IMR-90 (cell line): ENCODE measurements around the gene CCPG1. TPM values are rescaled to one million over a fixed set of nuclear protein-coding genes. Genes with fewer than 3 reads are reported as not detected.

Experiments
- ATAC-seq: fragments of 200-7000 bp; cut with Tn5 transposase; 2 replicates; pipeline ENCODE4 v1.9.1; 2020; ENCODE audit warnings: low read depth, mild to moderate bottlenecking, moderate library complexity
- BruUV-seq: library from RNA; stranded (reverse); fragments of 400-500 nt; replicated peaks from 2 replicates; lab custom pipeline; 2021; lab: Mats Ljungman, UMichigan
- CTCF ChIA-PET: fragments of 300-600 bp; formaldehyde crosslinking; extraction: SDS; loops from one replicate; lab custom pipeline; 2021; ENCODE audit warnings: antibody characterized with exemption; lab: Yijun Ruan, JAX
- POLR2A ChIA-PET: fragments of 300-600 bp; sonication (Branson Sonifier 250); formaldehyde crosslinking; loops from one replicate; lab custom pipeline; 2022; ENCODE audit warnings: antibody characterized with exemption; ENCODE audit not compliant: unreplicated experiment; lab: Charles Lee
- DNase-seq: peaks from one replicate; pipeline ENCODE4 v3.0.0; 2013
- H2AFZ ChIP-seq: replicated peaks from 2 replicates; pipeline ENCODE3; 2013; ENCODE audit warnings: low read length, mild to moderate bottlenecking; ENCODE audit not compliant: poor library complexity
- H2AK5ac ChIP-seq: 2 replicates; pipeline ENCODE4 v1.6.1; 2013; ENCODE audit warnings: low read depth, low read length, inconsistent platforms
- H2AK9ac ChIP-seq: replicated peaks from 2 replicates; pipeline ENCODE3; 2013; ENCODE audit warnings: mild to moderate bottlenecking, low read depth, low read length, moderate library complexity; ENCODE audit not compliant: poor library complexity
- H2BK120ac ChIP-seq: 2 replicates; pipeline ENCODE4 v1.6.1; 2013; ENCODE audit warnings: low read depth, low read length, inconsistent platforms
- H2BK15ac ChIP-seq: 3 replicates; pipeline ENCODE4 v1.6.1; 2013; ENCODE audit warnings: low read depth, low read length, inconsistent platforms
- H2BK20ac ChIP-seq: 2 replicates; pipeline ENCODE4 v1.6.1; 2013; ENCODE audit warnings: low read depth, mild to moderate bottlenecking, inconsistent platforms, low read length, moderate library complexity
- H2BK5ac ChIP-seq: 2 replicates; pipeline ENCODE4 v1.6.1; 2013; ENCODE audit warnings: mild to moderate bottlenecking, low read depth, low read length, inconsistent platforms; ENCODE audit not compliant: poor library complexity, severe bottlenecking
- H3K14ac ChIP-seq: replicated peaks from 2 replicates; pipeline ENCODE4 v1.6.1; 2013; ENCODE audit warnings: low read depth, low read length, inconsistent platforms
- H3K18ac ChIP-seq: 2 replicates; pipeline ENCODE4 v1.6.1; 2013; ENCODE audit warnings: low read depth, low read length, control low read depth
- H3K23ac ChIP-seq: 2 replicates; pipeline ENCODE4 v1.6.1; 2013; ENCODE audit warnings: low read depth, low read length, inconsistent platforms
- H3K27ac ChIP-seq: 2 replicates; pipeline ENCODE4 v1.5.1; 2013; ENCODE audit warnings: mild to moderate bottlenecking, control low read depth, low read length; ENCODE audit not compliant: insufficient read depth
- H3K27me3 ChIP-seq: 2 replicates; pipeline ENCODE4 v1.6.1; 2013; ENCODE audit warnings: low read length; ENCODE audit not compliant: control insufficient read depth, insufficient read depth
- H3K36me3 ChIP-seq: 2 replicates; pipeline ENCODE4 v1.6.1; 2013; ENCODE audit warnings: low read length, mixed read lengths; ENCODE audit not compliant: control insufficient read depth, insufficient read depth
- H3K4ac ChIP-seq: 2 replicates; pipeline ENCODE4 v1.6.1; 2013; ENCODE audit warnings: low read depth, low read length, inconsistent platforms
- H3K4me1 ChIP-seq: 2 replicates; pipeline ENCODE4 v1.6.1; 2013; ENCODE audit warnings: low read length, mixed read lengths; ENCODE audit not compliant: control insufficient read depth, insufficient read depth
- H3K4me2 ChIP-seq: 2 replicates; pipeline ENCODE4 v1.6.1; 2013; ENCODE audit warnings: low read depth, mild to moderate bottlenecking, control low read depth, low read length, moderate library complexity
- H3K4me3 ChIP-seq: 2 replicates; pipeline ENCODE4 v1.5.1; 2013; ENCODE audit warnings: low read depth, mild to moderate bottlenecking, control low read depth, low read length, moderate library complexity; ENCODE audit not compliant: insufficient read depth
- H3K56ac ChIP-seq: 2 replicates; pipeline ENCODE4 v1.6.1; 2013; ENCODE audit warnings: low read length, inconsistent platforms; ENCODE audit not compliant: insufficient read depth; ENCODE audit errors: extremely low read depth
- H3K79me1 ChIP-seq, 2 experiments: 2 replicates each; pipeline ENCODE4 v1.6.1; 2013; ENCODE audit warnings: low read length in 2 of 2, inconsistent platforms in 1 of 2, low read depth in 1 of 2
- H3K9ac ChIP-seq: 2 replicates; pipeline ENCODE4 v1.6.1; 2013; ENCODE audit warnings: low read depth, low read length, control low read depth
- H3K9me1 ChIP-seq: 2 replicates; pipeline ENCODE4 v1.6.1; 2013; ENCODE audit warnings: low read length, inconsistent platforms; ENCODE audit not compliant: insufficient read depth
- H3K9me3 ChIP-seq: 2 replicates; pipeline ENCODE4 v1.6.1; 2013; ENCODE audit warnings: low read length; ENCODE audit not compliant: control insufficient read depth, insufficient read depth
- H4K20me1 ChIP-seq: 2 replicates; pipeline ENCODE4 v1.6.1; 2013; ENCODE audit warnings: low read length, inconsistent platforms; ENCODE audit not compliant: insufficient read depth
- H4K5ac ChIP-seq: 2 replicates; pipeline ENCODE4 v1.6.1; 2013; ENCODE audit warnings: mild to moderate bottlenecking, low read depth, low read length, control low read depth
- H4K8ac ChIP-seq, 2 experiments: 2 replicates each; pipeline ENCODE4 v1.6.1; 2013; ENCODE audit warnings: low read depth in 2 of 2, low read length in 2 of 2, control low read depth in 1 of 2, inconsistent platforms in 1 of 2
- H4K91ac ChIP-seq: 2 replicates; pipeline ENCODE4 v1.6.1; 2013; ENCODE audit warnings: low read depth, low read length, inconsistent platforms; ENCODE audit not compliant: insufficient read depth
- BHLHE40 ChIP-seq: fragments of 150-350 bp; IDR thresholded peaks from 2 replicates; pipeline ENCODE4 v1.6.1; 2016; ENCODE audit warnings: mild to moderate bottlenecking, low read depth, low read length
- CEBPB ChIP-seq: IDR thresholded peaks from 2 replicates; pipeline ENCODE4 v1.6.1; 2012; ENCODE audit warnings: low read depth, low read length, improper control_type of control experiment
- POLR2A ChIP-seq: IDR thresholded peaks from 2 replicates; pipeline ENCODE4 v1.6.1; 2012; ENCODE audit warnings: mild to moderate bottlenecking, low read depth, low read length
- SMC3 ChIP-seq: fragments of 150-350 bp; IDR thresholded peaks from 2 replicates; pipeline ENCODE4 v1.6.1; 2016; ENCODE audit warnings: low read depth, mild to moderate bottlenecking, antibody characterized with exemption, low read length, moderate library complexity
- dilution Hi-C: fragments of 300-500 bp; cut with HindIII; formaldehyde crosslinking; loops from one replicate; pipeline ENCODE4 v1.14.3; 2018; ENCODE audit warnings: low sequenced_read_pairs; ENCODE audit not compliant: unreplicated experiment
- in situ Hi-C: fragments of 300-500 bp; cut with MboI; formaldehyde crosslinking; loops from 3 replicates; pipeline ENCODE4 v1.14.3; 2019; ENCODE audit warnings: low sequenced_read_pairs, inconsistent platforms, mixed read lengths
- intact Hi-C: fragments of 100-400 bp; cut with micrococcal nuclease; formaldehyde crosslinking; loops from 2 replicates; pipeline ENCODE4 v1.10.0; 2022
- polyA plus RNA-seq, 3 experiments: library from polyadenylated mRNA; depleted of rRNA; stranded (reverse); fragments of >200 nt; gene quantifications; 2 replicates each; pipeline ENCODE4 v1.2.3, GENCODE V29; 2012; ENCODE audit warnings: low replicate concordance in 1 of 3
- total RNA-seq: library from RNA; depleted of rRNA; stranded (reverse); fragments of >200 nt; gene quantifications from 2 replicates; pipeline ENCODE4 v1.2.3, GENCODE V29; 2012
- TF ChIP-seq, protein P1 (sequence below): conservative IDR thresholded peaks from 2 replicates; pipeline ENCODE4 v1.5.1; 2012; ENCODE audit warnings: mild to moderate bottlenecking, low read depth, low read length, improper control_type of control experiment

Gene CCPG1
- total and polyA plus RNA-seq, 2 of the 4 experiments (the other 2 are of a cell fraction) = 11.4 to 14.3 TPM

DNA sequence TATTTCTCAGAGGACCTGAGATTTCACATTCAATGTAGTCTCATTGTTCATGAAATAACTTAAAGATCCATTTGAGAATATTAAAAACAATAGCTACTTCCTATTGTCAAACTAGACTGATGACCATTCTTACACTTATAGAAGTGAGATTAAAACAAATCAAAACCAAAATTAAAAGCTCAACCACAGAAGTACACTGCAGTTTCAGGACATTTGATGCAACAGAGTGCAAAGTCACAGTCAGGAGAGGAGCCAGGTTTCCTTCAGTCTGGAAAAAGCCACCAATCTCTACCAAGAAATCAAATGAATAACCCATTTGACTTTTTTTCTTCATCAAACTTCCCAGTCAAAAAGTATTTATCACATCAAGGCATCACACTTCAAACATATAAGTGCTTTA lies 5.5 kb downstream of the CCPG1 start:
- POLR2A ChIA-PET = no interaction called here
- H3K56ac ChIP-seq = no peak overlapping the region
- BruUV-seq = no TSS peak
- 0 out of 2 replicates have a peak overlapping the region, but pooled peaks have one; percentile 41 for H2BK120ac ChIP-seq
- no peak overlapping the region for H2AK9ac ChIP-seq
- H2AFZ ChIP-seq = no peak overlapping the region
- no peaks in the 10 kb centered on the region for H3K4me1 ChIP-seq
- H4K20me1 ChIP-seq = no peaks in the 10 kb centered on the region
- H3K9me1 ChIP-seq = no peaks in the 10 kb centered on the region
- TF ChIP-seq BHLHE40 (no peak), POLR2A (no peak), SMC3 (no peak), CEBPB (no peak)
- TF ChIP-seq, protein P1, sequence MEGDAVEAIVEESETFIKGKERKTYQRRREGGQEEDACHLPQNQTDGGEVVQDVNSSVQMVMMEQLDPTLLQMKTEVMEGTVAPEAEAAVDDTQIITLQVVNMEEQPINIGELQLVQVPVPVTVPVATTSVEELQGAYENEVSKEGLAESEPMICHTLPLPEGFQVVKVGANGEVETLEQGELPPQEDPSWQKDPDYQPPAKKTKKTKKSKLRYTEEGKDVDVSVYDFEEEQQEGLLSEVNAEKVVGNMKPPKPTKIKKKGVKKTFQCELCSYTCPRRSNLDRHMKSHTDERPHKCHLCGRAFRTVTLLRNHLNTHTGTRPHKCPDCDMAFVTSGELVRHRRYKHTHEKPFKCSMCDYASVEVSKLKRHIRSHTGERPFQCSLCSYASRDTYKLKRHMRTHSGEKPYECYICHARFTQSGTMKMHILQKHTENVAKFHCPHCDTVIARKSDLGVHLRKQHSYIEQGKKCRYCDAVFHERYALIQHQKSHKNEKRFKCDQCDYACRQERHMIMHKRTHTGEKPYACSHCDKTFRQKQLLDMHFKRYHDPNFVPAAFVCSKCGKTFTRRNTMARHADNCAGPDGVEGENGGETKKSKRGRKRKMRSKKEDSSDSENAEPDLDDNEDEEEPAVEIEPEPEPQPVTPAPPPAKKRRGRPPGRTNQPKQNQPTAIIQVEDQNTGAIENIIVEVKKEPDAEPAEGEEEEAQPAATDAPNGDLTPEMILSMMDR = no peak
- no peaks in the 10 kb centered on the region for H3K36me3 ChIP-seq
- DNase-seq = no peak
- no peak overlapping the region for H2BK20ac ChIP-seq
- H3K4me3 ChIP-seq = no peak overlapping the region
- no peak overlapping the region for H3K4ac ChIP-seq
- no peak for ATAC-seq
- H3K18ac ChIP-seq = no peak overlapping the region
- no peak overlapping the region for H2AK5ac ChIP-seq
- no peak overlapping the region for H4K91ac ChIP-seq
- H3K27me3 ChIP-seq = no peaks in the 10 kb centered on the region
- H4K8ac ChIP-seq = no peak overlapping the region
- in situ Hi-C loops = no loop called here
- no peak overlapping the region for H3K23ac ChIP-seq
- no peak overlapping the region for H4K5ac ChIP-seq
- 0 out of 2 replicates have a peak overlapping the region, but pooled peaks have one; percentile 72 for H3K14ac ChIP-seq
- CTCF ChIA-PET = interaction anchor here (1.0 kb wide), 1 partner anchor 12 kb away, joined by 3 read pairs; no protein-coding TSS in a partner anchor
- H3K27ac ChIP-seq = no peak overlapping the region
- no peak overlapping the region for H2BK5ac ChIP-seq
- no peak overlapping the region for H3K4me2 ChIP-seq
- no peak overlapping the region for H3K9ac ChIP-seq
- no peaks in the 10 kb centered on the region for H3K9me3 ChIP-seq
- no peak overlapping the region for H2BK15ac ChIP-seq
- intact Hi-C loops = no loop called here
- peaks cover 0 to 8% of the 10 kb centered on the region in 2 experiments; a peak in 2 of 4 replicates for H3K79me1 ChIP-seq
- dilution Hi-C loops = no loop called here
